B cell (primary cell): ENCODE data around the gene CRIM1. TPM values are rescaled to one million over a fixed set of nuclear protein-coding genes. Genes with fewer than 3 reads are reported as not detected.

Experiments used
- ATAC-seq: fragments of 200-7000 bp; cut with Tn5 transposase; one replicate; pipeline ENCODE4 v1.10.0; 2021; ENCODE audit warnings: low read depth, mild to moderate bottlenecking, moderate number of reproducible peaks, moderate library complexity
- CTCF ChIA-PET: fragments of 350-600 bp; sonication (Branson Sonifier 250); formaldehyde crosslinking; loops from one replicate; lab custom pipeline; 2021; ENCODE audit warnings: antibody characterized with exemption, inconsistent platforms; lab: Charles Lee
- POLR2A ChIA-PET: fragments of 350-600 bp; sonication (Branson Sonifier 250); formaldehyde crosslinking; loops from one replicate; lab custom pipeline; 2021; ENCODE audit warnings: antibody characterized with exemption; lab: Charles Lee
- DNase-seq: peaks from one replicate; pipeline ENCODE4 v3.0.0; 2013
- H2AFZ ChIP-seq: 2 replicates; pipeline ENCODE4 v1.6.1; 2012; ENCODE audit warnings: mild to moderate bottlenecking, low read depth, low read length; ENCODE audit not compliant: insufficient read depth, poor library complexity, severe bottlenecking
- H3K27ac ChIP-seq, 2 donors: 1 replicate in 1 of 2; 2 replicates in 1 of 2; pipeline ENCODE4 v1.5.1; 2012 to 2013; ENCODE audit warnings: low read length in 2 of 2, mild to moderate bottlenecking in 2 of 2, moderate library complexity in 1 of 2
- H3K27me3 ChIP-seq, 4 experiments: fragments of 200-600 bp in 1 of 4; sonication (generic) in 1 of 4; replicated peaks in 1 of 4; 1 replicate in 2 of 4; 2 replicates in 2 of 4; pipeline versions ENCODE4 v1.6.1 to v1.7.0; 2013 to 2016; ENCODE audit warnings: low read length in 3 of 4, mild to moderate bottlenecking in 2 of 4, mixed read lengths in 1 of 4, moderate library complexity in 1 of 4; ENCODE audit not compliant: insufficient read depth in 4 of 4, control insufficient read depth in 3 of 4; ENCODE audit errors: control extremely low read depth in 1 of 4
- H3K36me3 ChIP-seq, 2 experiments: replicated peaks in 1 of 2; 1 replicate in 1 of 2; 2 replicates in 1 of 2; pipeline versions ENCODE4 v1.6.1 to v1.7.1; 2013; ENCODE audit warnings: low read length in 1 of 2; ENCODE audit not compliant: insufficient read depth in 2 of 2, control insufficient read depth in 1 of 2; ENCODE audit errors: control extremely low read depth in 1 of 2, extremely low read depth in 1 of 2
- H3K4me1 ChIP-seq, 2 donors: fragments of 200-600 bp in 1 of 2; sonication (generic) in 1 of 2; 1 replicate in 1 of 2; 2 replicates in 1 of 2; pipeline versions ENCODE4 v1.5.1 to v1.6.1; 2013 to 2017; ENCODE audit warnings: low read length in 2 of 2; ENCODE audit not compliant: control insufficient read depth in 2 of 2, insufficient read depth in 2 of 2
- H3K4me2 ChIP-seq: replicated peaks from 2 replicates; pipeline ENCODE3; 2012; ENCODE audit warnings: mild to moderate bottlenecking, low read depth, low read length; ENCODE audit not compliant: poor library complexity, severe bottlenecking
- H3K4me3 ChIP-seq, 5 experiments: fragments of 200-600 bp in 1 of 5; sonication (generic) in 1 of 5; 1 replicate in 3 of 5; 2 replicates in 2 of 5; pipeline versions ENCODE4 v1.5.1 to v1.7.0; 2011 to 2016; ENCODE audit warnings: low read length in 4 of 5, mild to moderate bottlenecking in 4 of 5, low read depth in 2 of 5, control low read depth in 1 of 5, moderate library complexity in 1 of 5; ENCODE audit not compliant: insufficient read depth in 1 of 5; ENCODE audit errors: control extremely low read depth in 1 of 5, extremely low read depth in 1 of 5
- H3K79me2 ChIP-seq: fragments of 200-600 bp; sonication (generic); one replicate; pipeline ENCODE4 v1.6.0; 2016; ENCODE audit warnings: low read length; ENCODE audit not compliant: control insufficient read depth, insufficient read depth
- H3K9ac ChIP-seq: fragments of 200-600 bp; sonication (generic); 2 replicates; pipeline ENCODE4 v1.6.1; 2017; ENCODE audit warnings: mild to moderate bottlenecking, low read length, moderate library complexity
- H3K9me3 ChIP-seq, 3 donors: one replicate each; pipeline versions ENCODE4 v1.6.1 to v1.7.1; 2013; ENCODE audit warnings: low read length in 2 of 3; ENCODE audit not compliant: control insufficient read depth in 2 of 3, insufficient read depth in 1 of 3; ENCODE audit errors: control extremely low read depth in 1 of 3
- H4K20me1 ChIP-seq: 2 replicates; pipeline ENCODE4 v1.6.0; 2012; ENCODE audit warnings: mild to moderate bottlenecking, low read length; ENCODE audit not compliant: insufficient read depth, control insufficient read depth, poor library complexity, severe bottlenecking
- H3K27ac Mint-ChIP-seq: one replicate; pipeline ENCODE4 v1.8.0; 2021; ENCODE audit warnings: mixed read lengths
- H3K27me3 Mint-ChIP-seq: one replicate; pipeline ENCODE4 v1.8.0; 2021; ENCODE audit warnings: mixed read lengths
- H3K4me1 Mint-ChIP-seq: one replicate; pipeline ENCODE4 v1.8.0; 2021; ENCODE audit warnings: mixed read lengths
- H3K4me3 Mint-ChIP-seq: one replicate; pipeline ENCODE4 v1.8.0; 2021; ENCODE audit warnings: mixed read lengths
- H3K9me3 Mint-ChIP-seq: one replicate; pipeline ENCODE4 v1.8.0; 2022; ENCODE audit warnings: mixed read lengths; ENCODE audit not compliant: insufficient read depth
- CTCF ChIP-seq: fragments of 200-600 bp; IDR thresholded peaks from one replicate; pipeline ENCODE4 v1.8.0; 2022; ENCODE audit warnings: antibody characterized with exemption, mild to moderate bottlenecking
- EZH2 ChIP-seq: IDR thresholded peaks from 2 replicates; pipeline ENCODE4 v1.6.1; 2012; ENCODE audit warnings: borderline replicate concordance, low read depth, mild to moderate bottlenecking, moderate library complexity, low read length; ENCODE audit not compliant: insufficient read depth, poor library complexity, severe bottlenecking
- WGBS: methylation state at CpG from one replicate; pipeline ENCODE4 v1.1.5; 2013; ENCODE audit warnings: missing lambda C conversion rate; ENCODE audit not compliant: insufficient coverage; 5-methylcytosine and 5-hydroxymethylcytosine counted together
- intact Hi-C: fragments of 100-400 bp; cut with micrococcal nuclease; formaldehyde crosslinking; loops from one replicate; pipeline ENCODE4 v1.10.0; 2022
- polyA plus RNA-seq: library from polyadenylated mRNA; depleted of rRNA; stranded (reverse); fragments of >200 nt; gene quantifications from 2 replicates; pipeline ENCODE4 v1.2.3, GENCODE V29; 2012
- total RNA-seq, 2 donors: library from RNA; stranded (reverse); fragments of 120-200 nt in 1 of 2; gene quantifications; 1 replicate in 1 of 2; 2 replicates in 1 of 2; pipeline versions ENCODE4 v1.2.3 to v1.2.4, GENCODE V29; 2013 to 2022

Gene CRIM1
- total and polyA plus RNA-seq, 2 donors (not counting 1 experiment from before 2014, with no cell fraction given), result 1.3 to 5.0 TPM

- H3K27ac ChIP-seq, result no peak overlapping the region
- H3K9ac ChIP-seq, result no peak overlapping the region
- Mint-ChIP-seq H3K27me3 (no peaks in the 10 kb centered on the region), H3K9me3 (no peaks in the 10 kb centered on the region), H3K4me3 (no peak overlapping the region), H3K27ac (no peak overlapping the region), H3K4me1 (no peaks in the 10 kb centered on the region)
- peaks cover 4% of the 10 kb centered on the region for H3K79me2 ChIP-seq
- no peak for TF ChIP-seq CTCF
- no peak for TF ChIP-seq EZH2
- intact Hi-C loops, result no loop called here
- H3K27me3 ChIP-seq, result no peaks in the 10 kb centered on the region
- no peak overlapping the region for H3K4me3 ChIP-seq
- DNase-seq, result no peak
- no peaks in the 10 kb centered on the region for H3K9me3 ChIP-seq
- no peaks in the 10 kb centered on the region for H3K4me1 ChIP-seq
- H2AFZ ChIP-seq, result no peak overlapping the region
- H3K36me3 ChIP-seq, result peaks cover 6 to 28% of the 10 kb centered on the region in 2 experiments
- WGBS, result 100% methylated on average over 1 of the region's 3 CpGs
- H3K4me2 ChIP-seq, result no peak overlapping the region
- H4K20me1 ChIP-seq, result no peaks in the 10 kb centered on the region
- POLR2A ChIA-PET, result no interaction called here
- ATAC-seq, result no peak
- CTCF ChIA-PET, result no interaction called here
Measured at GRCh38 chr2:36569267-36569856, 213.8 kb downstream of the CRIM1 start.

GRCh38 chr2:36570416-36570815, 214.8 kb downstream of the CRIM1 start:
- TF ChIP-seq CTCF (no peak), EZH2 (no peak)
- Histone ChIP-seq H3K27ac (no peak overlapping the region), H4K20me1 (no peaks in the 10 kb centered on the region), H3K27me3 (no peaks in the 10 kb centered on the region), H3K4me1 (no peaks in the 10 kb centered on the region), H3K9me3 (no peaks in the 10 kb centered on the region), H3K4me3 (no peak overlapping the region), H3K9ac (no peak overlapping the region), H3K79me2 (no peaks in the 10 kb centered on the region), H2AFZ (no peak overlapping the region), H3K4me2 (no peak overlapping the region), H3K36me3 (peaks cover 4 to 32% of the 10 kb centered on the region in 2 experiments)
- ATAC-seq (no peak), DNase-seq (no peak)
- no peak overlapping the region for H3K27ac Mint-ChIP-seq
- intact Hi-C loops, result no loop called here
- WGBS, result no CpG with 5 or more reads among the region's 1 CpG
- no peaks in the 10 kb centered on the region for H3K9me3 Mint-ChIP-seq
- CTCF ChIA-PET, result no interaction called here
- H3K4me3 Mint-ChIP-seq, result no peak overlapping the region
- no peaks in the 10 kb centered on the region for H3K27me3 Mint-ChIP-seq
- POLR2A ChIA-PET, result no interaction called here
- H3K4me1 Mint-ChIP-seq, result no peaks in the 10 kb centered on the region
